Panc1 (cell line): ENCODE measurements around the gene SCAP. TPM values are rescaled to one million over a fixed set of nuclear protein-coding genes. Genes with fewer than 3 reads are reported as not detected.

Source experiments
- ATAC-seq: fragments of 200-7000 bp; cut with Tn5 transposase; 2 replicates; pipeline ENCODE4 v1.9.1; 2020; ENCODE audit warnings: mild to moderate bottlenecking, moderate library complexity
- BruUV-seq: library from RNA; stranded (reverse); fragments of 400-500 nt; replicated peaks from 2 replicates; lab custom pipeline; 2021; lab: Mats Ljungman, UMichigan
- CTCF ChIA-PET: fragments of 300-600 bp; sonication (Branson Sonifier 250); formaldehyde crosslinking; loops from one replicate; lab custom pipeline; 2022; ENCODE audit warnings: antibody characterized with exemption; lab: Charles Lee
- POLR2A ChIA-PET: fragments of 300-600 bp; sonication (Branson Sonifier 250); formaldehyde crosslinking; loops from one replicate; lab custom pipeline; 2022; ENCODE audit warnings: antibody characterized with exemption; lab: Charles Lee
- DNase-seq: peaks from one replicate; pipeline ENCODE4 v3.0.0-alpha.2; 2010; ENCODE audit warnings: low read depth, low spot score
- H3K27ac ChIP-seq: 2 replicates; pipeline ENCODE4 v1.5.1; 2011; ENCODE audit warnings: mild to moderate bottlenecking, low read length, inconsistent platforms
- H3K27me3 ChIP-seq: fragments of 200-500 bp; sonication (Bioruptor generic); 2 replicates; pipeline ENCODE4 v1.6.0; 2014; ENCODE audit warnings: low read length, inconsistent platforms; ENCODE audit not compliant: control insufficient read depth, insufficient read depth
- H3K36me3 ChIP-seq: fragments of 200-500 bp; sonication (Bioruptor generic); 2 replicates; pipeline ENCODE4 v1.5.1; 2014; ENCODE audit warnings: inconsistent platforms, mild to moderate bottlenecking, low read length, moderate library complexity; ENCODE audit not compliant: control insufficient read depth, insufficient read depth
- H3K4me1 ChIP-seq: 2 replicates; pipeline ENCODE4 v1.5.1; 2011; ENCODE audit warnings: inconsistent platforms, mild to moderate bottlenecking, low read length, moderate library complexity; ENCODE audit not compliant: control insufficient read depth, insufficient read depth
- H3K4me3 ChIP-seq, 2 experiments: 2 replicates each; pipeline ENCODE4 v1.5.1; 2011 to 2012; ENCODE audit warnings: low read depth in 2 of 2, low read length in 2 of 2, mild to moderate bottlenecking in 2 of 2, inconsistent platforms in 1 of 2, moderate library complexity in 1 of 2
- H3K9me3 ChIP-seq: fragments of 200-500 bp; sonication (Bioruptor generic); 2 replicates; pipeline ENCODE4 v1.5.1; 2014; ENCODE audit warnings: low read depth, mild to moderate bottlenecking, inconsistent platforms, low read length, moderate library complexity; ENCODE audit not compliant: control insufficient read depth, insufficient read depth
- POLR2AphosphoS5 ChIP-seq: IDR thresholded peaks from 2 replicates; pipeline ENCODE4 v1.6.1; 2012; ENCODE audit warnings: mild to moderate bottlenecking, low read depth, low read length, moderate library complexity
- SIN3A ChIP-seq: IDR thresholded peaks from 2 replicates; pipeline ENCODE4 v1.6.1; 2012; ENCODE audit warnings: low read depth, mild to moderate bottlenecking, low read length, moderate library complexity, borderline replicate concordance; ENCODE audit not compliant: insufficient read depth
- TCF7L2 ChIP-seq: IDR thresholded peaks from 2 replicates; pipeline ENCODE4 v1.6.1; 2011; ENCODE audit warnings: mild to moderate bottlenecking, low read depth, low read length, inconsistent platforms
- in situ Hi-C: cut with HindIII; loops from 2 replicates; pipeline ENCODE4 v1.10.0; 2016; ENCODE audit warnings: low sequenced_read_pairs, low pct_unique_long_range_greater_than_20kb
- intact Hi-C: fragments of 100-400 bp; cut with micrococcal nuclease; formaldehyde crosslinking; loops from one replicate; pipeline ENCODE4 v1.10.0; 2022; ENCODE audit not compliant: unreplicated experiment
- total RNA-seq: library from RNA; stranded (reverse); gene quantifications from one replicate; pipeline ENCODE4 v1.2.1, GENCODE V29; 2021; ENCODE audit not compliant: unreplicated experiment
- TF ChIP-seq, protein P1 (sequence below), 2 experiments: IDR thresholded peaks; 2 replicates each; pipeline ENCODE4 v1.6.1; 2011 to 2012; ENCODE audit warnings: low read depth in 2 of 2, control low read depth in 1 of 2, low read length in 1 of 2, mild to moderate bottlenecking in 1 of 2, moderate library complexity in 1 of 2; ENCODE audit not compliant: insufficient read depth in 1 of 2
- TF ChIP-seq, protein P2 (sequence below): fragments of 450-650 bp; IDR thresholded peaks from 2 replicates; pipeline ENCODE4 v1.5.1; 2017; ENCODE audit warnings: mild to moderate bottlenecking

SCAP gene
- total RNA-seq, 1 experiment from 2014 or later: 49.7 TPM

DNA sequence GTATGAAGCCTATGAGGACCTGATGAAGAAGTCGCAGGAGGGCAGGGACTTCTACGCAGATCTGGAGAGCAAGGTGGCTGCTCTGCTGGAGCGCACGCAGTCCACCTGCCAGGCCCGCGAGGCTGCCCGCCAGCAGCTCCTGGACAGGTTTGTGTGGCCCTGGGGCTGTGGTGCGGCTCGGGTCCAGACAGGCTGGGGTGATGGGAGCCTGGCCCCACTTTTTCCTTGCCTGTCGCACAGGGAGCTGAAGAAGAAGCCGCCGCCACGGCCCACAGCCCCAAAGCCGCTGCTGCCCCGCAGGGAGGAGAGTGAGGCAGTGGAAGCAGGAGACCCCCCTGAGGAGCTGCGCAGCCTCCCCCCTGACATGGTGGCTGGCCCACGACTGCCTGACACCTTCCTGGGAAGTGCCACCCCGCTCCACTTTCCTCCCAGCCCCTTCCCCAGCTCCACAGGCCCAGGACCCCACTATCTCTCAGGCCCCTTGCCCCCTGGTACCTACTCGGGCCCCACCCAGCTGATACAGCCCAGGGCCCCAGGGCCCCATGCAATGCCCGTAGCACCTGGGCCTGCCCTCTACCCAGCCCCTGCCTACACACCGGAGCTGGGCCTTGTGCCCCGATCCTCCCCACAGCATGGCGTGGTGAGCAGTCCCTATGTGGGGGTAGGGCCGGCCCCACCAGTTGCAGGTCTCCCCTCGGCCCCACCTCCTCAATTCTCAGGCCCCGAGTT lies 65.9 kb downstream of the SCAP start:
- no peak for DNase-seq
- no peaks in the 10 kb centered on the region for H3K36me3 ChIP-seq
- H3K9me3 ChIP-seq: no peaks in the 10 kb centered on the region
- ChIA-PET CTCF (no interaction called here), POLR2A (no interaction called here)
- H3K27ac ChIP-seq: no peak overlapping the region
- intact Hi-C loops (no loop called here), in situ Hi-C loops (no loop called here)
- ATAC-seq: no peak
- H3K27me3 ChIP-seq: no peaks in the 10 kb centered on the region
- H3K4me3 ChIP-seq: no peak overlapping the region
- TF ChIP-seq SIN3A (no peak), POLR2AphosphoS5 (no peak)
- H3K4me1 ChIP-seq: no peaks in the 10 kb centered on the region
- no TSS peak for BruUV-seq

GRCh38 chr3:47409284-47409683 lies 66.5 kb downstream of the SCAP start:
- POLR2A ChIA-PET: no interaction called here
- intact Hi-C loops (no loop called here), in situ Hi-C loops (no loop called here)
- DNase-seq: no peak
- TSS peak; percentile 54 for BruUV-seq
- ATAC-seq: no peak
- Histone ChIP-seq H3K9me3 (no peaks in the 10 kb centered on the region), H3K4me3 (no peak overlapping the region), H3K27ac (no peak overlapping the region), H3K4me1 (no peaks in the 10 kb centered on the region), H3K36me3 (no peaks in the 10 kb centered on the region), H3K27me3 (no peaks in the 10 kb centered on the region)
- CTCF ChIA-PET: no interaction called here
- no peak for TF ChIP-seq SIN3A
- no peak for TF ChIP-seq POLR2AphosphoS5
- TF ChIP-seq TCF7L2: no peak
- TF ChIP-seq, protein P1, sequence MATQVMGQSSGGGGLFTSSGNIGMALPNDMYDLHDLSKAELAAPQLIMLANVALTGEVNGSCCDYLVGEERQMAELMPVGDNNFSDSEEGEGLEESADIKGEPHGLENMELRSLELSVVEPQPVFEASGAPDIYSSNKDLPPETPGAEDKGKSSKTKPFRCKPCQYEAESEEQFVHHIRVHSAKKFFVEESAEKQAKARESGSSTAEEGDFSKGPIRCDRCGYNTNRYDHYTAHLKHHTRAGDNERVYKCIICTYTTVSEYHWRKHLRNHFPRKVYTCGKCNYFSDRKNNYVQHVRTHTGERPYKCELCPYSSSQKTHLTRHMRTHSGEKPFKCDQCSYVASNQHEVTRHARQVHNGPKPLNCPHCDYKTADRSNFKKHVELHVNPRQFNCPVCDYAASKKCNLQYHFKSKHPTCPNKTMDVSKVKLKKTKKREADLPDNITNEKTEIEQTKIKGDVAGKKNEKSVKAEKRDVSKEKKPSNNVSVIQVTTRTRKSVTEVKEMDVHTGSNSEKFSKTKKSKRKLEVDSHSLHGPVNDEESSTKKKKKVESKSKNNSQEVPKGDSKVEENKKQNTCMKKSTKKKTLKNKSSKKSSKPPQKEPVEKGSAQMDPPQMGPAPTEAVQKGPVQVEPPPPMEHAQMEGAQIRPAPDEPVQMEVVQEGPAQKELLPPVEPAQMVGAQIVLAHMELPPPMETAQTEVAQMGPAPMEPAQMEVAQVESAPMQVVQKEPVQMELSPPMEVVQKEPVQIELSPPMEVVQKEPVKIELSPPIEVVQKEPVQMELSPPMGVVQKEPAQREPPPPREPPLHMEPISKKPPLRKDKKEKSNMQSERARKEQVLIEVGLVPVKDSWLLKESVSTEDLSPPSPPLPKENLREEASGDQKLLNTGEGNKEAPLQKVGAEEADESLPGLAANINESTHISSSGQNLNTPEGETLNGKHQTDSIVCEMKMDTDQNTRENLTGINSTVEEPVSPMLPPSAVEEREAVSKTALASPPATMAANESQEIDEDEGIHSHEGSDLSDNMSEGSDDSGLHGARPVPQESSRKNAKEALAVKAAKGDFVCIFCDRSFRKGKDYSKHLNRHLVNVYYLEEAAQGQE (IDR thresholded peaks at IDR 0.05; ENCODE audit: insufficient read depth in 1 of 2, low read depth in 2 of 2, low read length in 1 of 2): no peak
- TF ChIP-seq, protein P2, sequence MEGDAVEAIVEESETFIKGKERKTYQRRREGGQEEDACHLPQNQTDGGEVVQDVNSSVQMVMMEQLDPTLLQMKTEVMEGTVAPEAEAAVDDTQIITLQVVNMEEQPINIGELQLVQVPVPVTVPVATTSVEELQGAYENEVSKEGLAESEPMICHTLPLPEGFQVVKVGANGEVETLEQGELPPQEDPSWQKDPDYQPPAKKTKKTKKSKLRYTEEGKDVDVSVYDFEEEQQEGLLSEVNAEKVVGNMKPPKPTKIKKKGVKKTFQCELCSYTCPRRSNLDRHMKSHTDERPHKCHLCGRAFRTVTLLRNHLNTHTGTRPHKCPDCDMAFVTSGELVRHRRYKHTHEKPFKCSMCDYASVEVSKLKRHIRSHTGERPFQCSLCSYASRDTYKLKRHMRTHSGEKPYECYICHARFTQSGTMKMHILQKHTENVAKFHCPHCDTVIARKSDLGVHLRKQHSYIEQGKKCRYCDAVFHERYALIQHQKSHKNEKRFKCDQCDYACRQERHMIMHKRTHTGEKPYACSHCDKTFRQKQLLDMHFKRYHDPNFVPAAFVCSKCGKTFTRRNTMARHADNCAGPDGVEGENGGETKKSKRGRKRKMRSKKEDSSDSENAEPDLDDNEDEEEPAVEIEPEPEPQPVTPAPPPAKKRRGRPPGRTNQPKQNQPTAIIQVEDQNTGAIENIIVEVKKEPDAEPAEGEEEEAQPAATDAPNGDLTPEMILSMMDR: no peak

DNA sequence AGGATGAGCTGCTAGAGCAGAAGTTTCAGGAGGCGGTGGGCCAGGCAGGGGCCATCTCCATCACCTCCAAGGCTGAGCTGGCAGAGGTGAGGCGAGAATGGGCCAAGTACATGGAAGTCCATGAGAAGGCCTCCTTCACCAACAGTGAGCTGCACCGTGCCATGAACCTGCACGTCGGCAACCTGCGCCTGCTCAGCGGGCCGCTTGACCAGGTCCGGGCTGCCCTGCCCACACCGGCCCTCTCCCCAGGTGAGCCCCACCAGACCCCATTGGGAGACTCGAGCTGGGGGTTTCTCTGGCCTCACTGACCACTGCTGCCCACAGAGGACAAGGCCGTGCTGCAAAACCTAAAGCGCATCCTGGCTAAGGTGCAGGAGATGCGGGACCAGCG lies 66.9 kb downstream of the SCAP start:
- CTCF ChIA-PET: no interaction called here
- ATAC-seq (no peak), DNase-seq (no peak)
- H3K9me3 ChIP-seq: no peaks in the 10 kb centered on the region
- BruUV-seq: no TSS peak
- in situ Hi-C loops (no loop called here), intact Hi-C loops (no loop called here)
- no peaks in the 10 kb centered on the region for H3K27me3 ChIP-seq
- POLR2A ChIA-PET: no interaction called here
- no peaks in the 10 kb centered on the region for H3K36me3 ChIP-seq
- TF ChIP-seq TCF7L2 (no peak), SIN3A (no peak), POLR2AphosphoS5 (no peak)
- TF ChIP-seq, protein P1 (IDR thresholded peaks at IDR 0.05; ENCODE audit: insufficient read depth in 1 of 2, low read depth in 2 of 2, low read length in 1 of 2): no peak
- TF ChIP-seq, protein P2: no peak
- no peak overlapping the region for H3K4me3 ChIP-seq
- H3K4me1 ChIP-seq: no peaks in the 10 kb centered on the region
- H3K27ac ChIP-seq: no peak overlapping the region
